Right lobe of liver (tissue), 6 donors: Measurements from ENCODE around the gene PPP1R26. TPM values are rescaled to one million over a fixed set of nuclear protein-coding genes. Genes with fewer than 3 reads are reported as not detected.

Source experiments
- ATAC-seq, 4 donors: fragments of 200-7000 bp; cut with Tn5 transposase; one replicate each; pipeline ENCODE4 v1.9.1; 2020; ENCODE audit warnings: mild to moderate bottlenecking in 4 of 4, moderate library complexity in 4 of 4
- DNase-seq, 3 donors: peaks; one replicate each; pipeline ENCODE4 v3.0.0-alpha.2; 2020
- H3K27ac ChIP-seq, 3 donors: fragments of 200-600 bp; one replicate each; pipeline ENCODE4 v1.8.0; 2022
- H3K27me3 ChIP-seq, 2 donors: fragments of 200-600 bp; one replicate each; pipeline ENCODE4 v1.8.0; 2022
- H3K36me3 ChIP-seq, 4 donors: fragments of 200-600 bp; sonication (generic) in 1 of 4; one replicate each; pipeline versions ENCODE4 v1.5.1 to v1.8.0; 2017 to 2022; ENCODE audit warnings: control low read depth in 1 of 4
- H3K4me1 ChIP-seq, 4 donors: fragments of 200-600 bp; sonication (generic) in 1 of 4; one replicate each; pipeline versions ENCODE4 v1.5.1 to v1.8.0; 2017 to 2022; ENCODE audit warnings: control low read depth in 1 of 4
- H3K4me3 ChIP-seq, 3 donors: fragments of 200-600 bp; one replicate each; pipeline ENCODE4 v1.8.0; 2022
- H3K9me3 ChIP-seq, 4 donors: fragments of 200-600 bp; sonication (generic) in 1 of 4; one replicate each; pipeline versions ENCODE4 v1.5.1 to v1.8.0; 2017 to 2022; ENCODE audit warnings: control low read depth in 1 of 4
- POLR2A ChIP-seq: fragments of 450-650 bp; IDR thresholded peaks from one replicate; pipeline ENCODE4 v1.6.1; 2017; ENCODE audit warnings: antibody characterized with exemption, mild to moderate bottlenecking
- whole genome bisulfite sequencing: methylation state at CpG from one replicate; pipeline ENCODE4 v1.1.6; 2018; ENCODE audit warnings: low coverage, low lambda C conversion rate; ENCODE audit not compliant: insufficient coverage; ENCODE audit errors: missing lambda C conversion rate; 5-methylcytosine and 5-hydroxymethylcytosine counted together
- intact Hi-C, 2 donors: fragments of 100-400 bp; cut with DNase I; formaldehyde crosslinking; loops; one replicate each; pipeline versions ENCODE4 v1.11.2 to v1.14.1; 2022
- total RNA-seq, 6 experiments: library from RNA; depleted of rRNA in 2 of 6; stranded (reverse); fragments of >200 nt in 2 of 6; fragmentation: NEBNext Ultra II Directional in 3 of 6; extraction: Animal tissue kit (Norgen Biotek cat#: 25700) in 3 of 6; gene quantifications; one replicate each; pipeline versions ENCODE4 v1.1.0 to v1.2.4, GENCODE V29; 2016 to 2023
- TF ChIP-seq, protein P1 (sequence below), 4 donors: fragments of 200-600 bp in 3 of 4; fragments of 450-650 bp in 1 of 4; IDR thresholded peaks; one replicate each; pipeline versions ENCODE4 v1.5.1 to v1.8.0; 2016 to 2022; ENCODE audit warnings: antibody characterized with exemption in 4 of 4, mild to moderate bottlenecking in 2 of 4
- donor health status: DM: no; HTN: yes; CAD: no.
- donor health status: DM: no; HTN: no; CAD: no.
- donor health status: DM: no; HTN: no; CAD: no.
- donor health status: DM: no; HTN: yes; CAD: no.
- donor health status: DM: no; HTN: yes; CAD: no.

The PPP1R26 gene
- total RNA-seq, 6 experiments from 2014 or later, result 5.1 to 9.0 (median 7.7) TPM

DNA sequence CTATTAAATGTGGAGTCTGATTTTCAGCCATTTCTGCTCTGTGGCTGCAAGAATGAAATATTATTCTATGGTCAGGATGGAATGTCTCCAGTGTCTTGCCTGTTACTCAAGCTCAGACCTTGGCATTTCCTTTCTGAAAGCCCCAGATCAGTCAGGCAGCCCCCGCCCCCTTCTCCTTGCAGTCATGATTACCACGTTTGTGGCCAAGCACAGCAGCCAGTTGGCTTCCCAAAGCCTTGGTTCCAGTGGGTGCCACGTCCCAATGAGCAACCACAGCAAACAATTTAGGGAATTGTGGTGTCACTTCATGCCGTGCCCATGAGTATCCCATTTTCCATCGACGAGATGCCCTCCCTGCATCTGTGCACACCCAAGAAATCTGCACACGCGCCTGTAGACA, 56.6 kb downstream of the PPP1R26 start:
- H3K27ac ChIP-seq, result no peak overlapping the region
- peak in 1 of 3 donors; percentile 18 for DNase-seq
- WGBS, result 30% methylated on average over 6 of the region's 8 CpGs
- H3K27me3 ChIP-seq, result no peaks in the 10 kb centered on the region
- intact Hi-C loops, result no loop called here
- H3K4me1 ChIP-seq, result no peaks in the 10 kb centered on the region
- TF ChIP-seq, protein P1, sequence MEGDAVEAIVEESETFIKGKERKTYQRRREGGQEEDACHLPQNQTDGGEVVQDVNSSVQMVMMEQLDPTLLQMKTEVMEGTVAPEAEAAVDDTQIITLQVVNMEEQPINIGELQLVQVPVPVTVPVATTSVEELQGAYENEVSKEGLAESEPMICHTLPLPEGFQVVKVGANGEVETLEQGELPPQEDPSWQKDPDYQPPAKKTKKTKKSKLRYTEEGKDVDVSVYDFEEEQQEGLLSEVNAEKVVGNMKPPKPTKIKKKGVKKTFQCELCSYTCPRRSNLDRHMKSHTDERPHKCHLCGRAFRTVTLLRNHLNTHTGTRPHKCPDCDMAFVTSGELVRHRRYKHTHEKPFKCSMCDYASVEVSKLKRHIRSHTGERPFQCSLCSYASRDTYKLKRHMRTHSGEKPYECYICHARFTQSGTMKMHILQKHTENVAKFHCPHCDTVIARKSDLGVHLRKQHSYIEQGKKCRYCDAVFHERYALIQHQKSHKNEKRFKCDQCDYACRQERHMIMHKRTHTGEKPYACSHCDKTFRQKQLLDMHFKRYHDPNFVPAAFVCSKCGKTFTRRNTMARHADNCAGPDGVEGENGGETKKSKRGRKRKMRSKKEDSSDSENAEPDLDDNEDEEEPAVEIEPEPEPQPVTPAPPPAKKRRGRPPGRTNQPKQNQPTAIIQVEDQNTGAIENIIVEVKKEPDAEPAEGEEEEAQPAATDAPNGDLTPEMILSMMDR (IDR thresholded peaks at IDR 0.05), result no peak
- TF ChIP-seq POLR2A, result no peak
- ATAC-seq, result no peak
- H3K36me3 ChIP-seq, result no peaks in the 10 kb centered on the region
- H3K4me3 ChIP-seq, result no peak overlapping the region
- no peaks in the 10 kb centered on the region for H3K9me3 ChIP-seq

Other genes starting within 250 kb of the PPP1R26 start
- 10 to 100 TPM; 24.7 to 56.8 (median 30.5) TPM for gene MRPS2, start 20.9 kb downstream of the PPP1R26 start, total RNA-seq
- not detected for gene LCN1, start 41.7 kb downstream of the PPP1R26 start, total RNA-seq
- gene OBP2A, start 66.3 kb downstream of the PPP1R26 start, total RNA-seq, result not detected
- not detected for gene PAEP, start 82.0 kb downstream of the PPP1R26 start, total RNA-seq
- gene GLT6D1, start 159.8 kb downstream of the PPP1R26 start, total RNA-seq, result not detected
- gene LCN9, start 183.5 kb downstream of the PPP1R26 start, total RNA-seq, result not detected
- gene SOHLH1, start 219.7 kb downstream of the PPP1R26 start, total RNA-seq, result not detected
- gene KCNT1, start 222.4 kb downstream of the PPP1R26 start, total RNA-seq, result not detected